ENCODE results near the gene RDH12. TPM values are rescaled to one million over a fixed set of nuclear protein-coding genes. Genes with fewer than 3 reads are reported as not detected.

The RDH12 gene
- total RNA-seq, 1 experiment from 2014 or later, result 0.27 TPM

GRCh38 chr14:67768219-67768618 is 66.5 kb downstream of the RDH12 start:
- no peak for TF ChIP-seq ZNF274 (IDR thresholded peaks at IDR 0.05; ENCODE audit: low read depth, low read length)
- no peak for TF ChIP-seq EGR1 (IDR thresholded peaks at IDR 0.05; ENCODE audit: low read depth)
- TF ChIP-seq ELF1 (IDR thresholded peaks at IDR 0.05; ENCODE audit: borderline replicate concordance, low read depth), result no peak
- TF ChIP-seq CEBPB (IDR thresholded peaks at IDR 0.05; ENCODE audit: low read depth), result no peak
- no peak for TF ChIP-seq ZFX (IDR thresholded peaks at IDR 0.05)
- TF ChIP-seq POLR2AphosphoS5 (IDR thresholded peaks at IDR 0.05; ENCODE audit: low read depth, low read length), result no peak
- no peak for TF ChIP-seq SP1 (IDR thresholded peaks at IDR 0.05; ENCODE audit: low read depth)
- TF ChIP-seq, protein P1, sequence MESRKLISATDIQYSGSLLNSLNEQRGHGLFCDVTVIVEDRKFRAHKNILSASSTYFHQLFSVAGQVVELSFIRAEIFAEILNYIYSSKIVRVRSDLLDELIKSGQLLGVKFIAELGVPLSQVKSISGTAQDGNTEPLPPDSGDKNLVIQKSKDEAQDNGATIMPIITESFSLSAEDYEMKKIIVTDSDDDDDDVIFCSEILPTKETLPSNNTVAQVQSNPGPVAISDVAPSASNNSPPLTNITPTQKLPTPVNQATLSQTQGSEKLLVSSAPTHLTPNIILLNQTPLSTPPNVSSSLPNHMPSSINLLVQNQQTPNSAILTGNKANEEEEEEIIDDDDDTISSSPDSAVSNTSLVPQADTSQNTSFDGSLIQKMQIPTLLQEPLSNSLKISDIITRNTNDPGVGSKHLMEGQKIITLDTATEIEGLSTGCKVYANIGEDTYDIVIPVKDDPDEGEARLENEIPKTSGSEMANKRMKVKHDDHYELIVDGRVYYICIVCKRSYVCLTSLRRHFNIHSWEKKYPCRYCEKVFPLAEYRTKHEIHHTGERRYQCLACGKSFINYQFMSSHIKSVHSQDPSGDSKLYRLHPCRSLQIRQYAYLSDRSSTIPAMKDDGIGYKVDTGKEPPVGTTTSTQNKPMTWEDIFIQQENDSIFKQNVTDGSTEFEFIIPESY (IDR thresholded peaks at IDR 0.05; ENCODE audit: extremely low read depth, insufficient replicate concordance, low read length), result no peak
- no peak for TF ChIP-seq CBX3 (IDR thresholded peaks at IDR 0.05; ENCODE audit: low read depth)
- no peak for TF ChIP-seq YY1 (IDR thresholded peaks at IDR 0.05; ENCODE audit: extremely low read depth, insufficient replicate concordance, low read depth, low read length)
- TF ChIP-seq RAD21 (IDR thresholded peaks at IDR 0.05; ENCODE audit: low read depth), result no peak
- TF ChIP-seq ATF3 (IDR thresholded peaks at IDR 0.05), result no peak
- TF ChIP-seq EZH2phosphoT487 (IDR thresholded peaks at IDR 0.05; ENCODE audit: borderline replicate concordance), result no peak
- no peak for TF ChIP-seq POLR2A (IDR thresholded peaks at IDR 0.05; ENCODE audit: borderline replicate concordance, extremely low read depth, insufficient read depth, insufficient read length)
- no peak for TF ChIP-seq SIN3A (IDR thresholded peaks at IDR 0.05; ENCODE audit: low read depth)
- TF ChIP-seq, protein P2, sequence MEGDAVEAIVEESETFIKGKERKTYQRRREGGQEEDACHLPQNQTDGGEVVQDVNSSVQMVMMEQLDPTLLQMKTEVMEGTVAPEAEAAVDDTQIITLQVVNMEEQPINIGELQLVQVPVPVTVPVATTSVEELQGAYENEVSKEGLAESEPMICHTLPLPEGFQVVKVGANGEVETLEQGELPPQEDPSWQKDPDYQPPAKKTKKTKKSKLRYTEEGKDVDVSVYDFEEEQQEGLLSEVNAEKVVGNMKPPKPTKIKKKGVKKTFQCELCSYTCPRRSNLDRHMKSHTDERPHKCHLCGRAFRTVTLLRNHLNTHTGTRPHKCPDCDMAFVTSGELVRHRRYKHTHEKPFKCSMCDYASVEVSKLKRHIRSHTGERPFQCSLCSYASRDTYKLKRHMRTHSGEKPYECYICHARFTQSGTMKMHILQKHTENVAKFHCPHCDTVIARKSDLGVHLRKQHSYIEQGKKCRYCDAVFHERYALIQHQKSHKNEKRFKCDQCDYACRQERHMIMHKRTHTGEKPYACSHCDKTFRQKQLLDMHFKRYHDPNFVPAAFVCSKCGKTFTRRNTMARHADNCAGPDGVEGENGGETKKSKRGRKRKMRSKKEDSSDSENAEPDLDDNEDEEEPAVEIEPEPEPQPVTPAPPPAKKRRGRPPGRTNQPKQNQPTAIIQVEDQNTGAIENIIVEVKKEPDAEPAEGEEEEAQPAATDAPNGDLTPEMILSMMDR (IDR thresholded peaks at IDR 0.05 in 2 of 3, conservative IDR thresholded peaks at IDR 0.05 in 1 of 3; ENCODE audit: borderline replicate concordance in 1 of 3, insufficient read depth in 1 of 3, low read depth in 2 of 3, low read length in 2 of 3), result no peak
- no peak for TF ChIP-seq FOSL1 (IDR thresholded peaks at IDR 0.05; ENCODE audit: low read depth)
- no peak for TF ChIP-seq TCF7L2 (IDR thresholded peaks at IDR 0.05; ENCODE audit: borderline replicate concordance, extremely low read depth, insufficient read depth, insufficient read length)
- TF ChIP-seq, protein P3, sequence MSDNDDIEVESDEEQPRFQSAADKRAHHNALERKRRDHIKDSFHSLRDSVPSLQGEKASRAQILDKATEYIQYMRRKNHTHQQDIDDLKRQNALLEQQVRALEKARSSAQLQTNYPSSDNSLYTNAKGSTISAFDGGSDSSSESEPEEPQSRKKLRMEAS (IDR thresholded peaks at IDR 0.05), result no peak
- Histone ChIP-seq H3K79me2 (ENCODE audit: insufficient read depth, low read length) (no peaks in the 10 kb centered on the region), H3K27me3 (ENCODE audit: insufficient read depth, low read length) (no peaks in the 10 kb centered on the region), H3K4me2 (ENCODE audit: low read length) (no peak overlapping the region), H3K36me3 (ENCODE audit: control insufficient read depth in 1 of 2, insufficient read depth in 2 of 2, low read length in 2 of 2) (peaks cover 11 to 14% of the 10 kb centered on the region in 2 experiments; a peak in 3 of 4 replicates), H3K27ac (ENCODE audit: low read depth, low read length) (no peak overlapping the region), H3K9ac (ENCODE audit: low read length) (no peak overlapping the region), H2AFZ (ENCODE audit: low read depth, low read length, poor library complexity, severe bottlenecking) (no peak overlapping the region), H3K4me1 (ENCODE audit: control insufficient read depth in 1 of 2, insufficient read depth in 2 of 2, low read length in 2 of 2) (no peaks in the 10 kb centered on the region), H3K4me3 (replicated peaks in 1 of 2; ENCODE audit: low read depth in 1 of 2, low read length in 2 of 2) (no peak overlapping the region), H3K9me2 (ENCODE audit: insufficient read depth) (no peaks in the 10 kb centered on the region), H3K9me3 (ENCODE audit: control insufficient read depth in 1 of 2, insufficient read depth in 1 of 2, low read depth in 1 of 2, low read length in 2 of 2) (no peaks in the 10 kb centered on the region), H4K20me1 (ENCODE audit: insufficient read depth) (no peaks in the 10 kb centered on the region)
- DNase-seq (ENCODE audit: low read depth, low spot score) (no peak), ATAC-seq (no peak)
- intact Hi-C loops (cut with micrococcal nuclease), result no loop called here
- RAD21 ChIA-PET (ENCODE audit: low non-redundant PET in 1 of 2, low total read pairs in 2 of 2, uncharacterized antibody in 2 of 2, unreplicated experiment in 2 of 2), result no interaction called here
- CTCF ChIA-PET, result no interaction called here
- POLR2A ChIA-PET, result no interaction called here
- BruUV-seq (replicated peaks), result no TSS peak
